ENCODE measurements around the gene BUB1B. TPM values are rescaled to one million over a fixed set of nuclear protein-coding genes. Genes with fewer than 3 reads are reported as not detected.

The BUB1B gene
- total RNA-seq, 2 experiments from 2014 or later: 1.4 to 2.4 TPM

- no peak within 1 kb of the TSS for H3K4me3 ChIP-seq (ENCODE audit: low read length)
- H3K4me1 Mint-ChIP-seq (ENCODE audit: low read depth): peaks cover 7% of the 10 kb centered on the region
- no peaks in the 10 kb centered on the region for H3K36me3 Mint-ChIP-seq (ENCODE audit: low read depth)
- H3K27ac ChIP-seq (ENCODE audit: low read depth in 1 of 2, low read length in 2 of 2): no peak within 1 kb of the TSS
- ChIA-PET CTCF (no interaction called here), POLR2A (interaction anchor here (0.6 kb wide), 1 partner anchor 200 kb away, joined by 3 read pairs; no protein-coding TSS in a partner anchor)
- H3K9me3 ChIP-seq (ENCODE audit: control insufficient read depth in 1 of 2, insufficient read depth in 1 of 2, low read length in 2 of 2): peaks cover 0 to 12% of the 10 kb centered on the region in 2 experiments
- H3K27ac Mint-ChIP-seq: no peak within 1 kb of the TSS
- H3K4me3 Mint-ChIP-seq: no peak within 1 kb of the TSS
- intact Hi-C loops (cut with DNase I, micrococcal nuclease): no loop called here
- peaks cover 15 to 23% of the 10 kb centered on the region in 2 experiments for H3K27me3 ChIP-seq (ENCODE audit: control insufficient read depth in 1 of 2, insufficient read depth in 2 of 2, low read length in 2 of 2)
- H3K4me1 ChIP-seq (ENCODE audit: insufficient read depth, low read length): peaks cover 10% of the 10 kb centered on the region
- no peaks in the 10 kb centered on the region for H3K9me3 Mint-ChIP-seq
- peaks cover 30% of the 10 kb centered on the region for H3K27me3 Mint-ChIP-seq
- TF ChIP-seq CTCF (IDR thresholded peaks at IDR 0.05): no peak
- peak in 3 of 14 experiments; percentile 15 to 40 (median 30) for DNase-seq
- no peaks in the 10 kb centered on the region for H3K36me3 ChIP-seq (ENCODE audit: insufficient read depth, low read length)
- ATAC-seq (ENCODE audit: poor library complexity): peak; percentile 41
These were observed 77.9 kb downstream of the BUB1B start, which contains the start of gene PAK6 for GRCh38 chr15:40238532-40239403. PAK6 (plus strand) TSS chr15:40239063; CDS start chr15:40264786, 25,723 bp downstream.

DNA sequence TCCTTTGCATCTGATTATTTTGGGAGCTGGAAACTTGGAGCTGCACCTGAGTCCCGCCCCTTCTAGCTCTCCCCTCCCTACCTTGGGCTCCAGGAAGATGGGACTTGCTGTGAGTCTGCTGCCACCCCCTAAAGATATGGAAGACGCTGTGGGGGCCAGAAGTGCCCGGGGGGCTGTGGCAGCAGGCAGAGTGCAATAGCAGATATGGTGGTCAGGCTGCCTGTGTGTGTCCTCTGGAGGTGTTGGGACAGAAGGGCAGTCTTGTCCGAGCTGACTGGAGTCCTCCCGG is 78.5 kb downstream of the BUB1B start:
- no peak overlapping the region for H3K27ac ChIP-seq (ENCODE audit: low read depth in 1 of 2, low read length in 2 of 2)
- peaks cover 0 to 12% of the 10 kb centered on the region in 2 experiments for H3K9me3 ChIP-seq (ENCODE audit: control insufficient read depth in 1 of 2, insufficient read depth in 1 of 2, low read length in 2 of 2)
- peaks cover 10% of the 10 kb centered on the region for H3K4me1 ChIP-seq (ENCODE audit: insufficient read depth, low read length)
- no peak for TF ChIP-seq CTCF (IDR thresholded peaks at IDR 0.05)
- POLR2A ChIA-PET: interaction anchor here (0.6 kb wide), 1 partner anchor 201 kb away, joined by 3 read pairs; no protein-coding TSS in a partner anchor
- intact Hi-C loops (cut with DNase I, micrococcal nuclease): no loop called here
- H3K27me3 ChIP-seq (ENCODE audit: control insufficient read depth in 1 of 2, insufficient read depth in 2 of 2, low read length in 2 of 2): peaks cover 15 to 23% of the 10 kb centered on the region in 2 experiments
- Mint-ChIP-seq H3K36me3 (ENCODE audit: low read depth) (no peaks in the 10 kb centered on the region), H3K4me1 (ENCODE audit: low read depth) (peaks cover 7% of the 10 kb centered on the region), H3K27ac (no peak overlapping the region), H3K27me3 (peaks cover 30% of the 10 kb centered on the region), H3K4me3 (no peak overlapping the region), H3K9me3 (no peaks in the 10 kb centered on the region)
- no peak overlapping the region for H3K4me3 ChIP-seq (ENCODE audit: low read length)
- DNase-seq: no peak
- peak; percentile 8 for ATAC-seq (ENCODE audit: poor library complexity)
- CTCF ChIA-PET: no interaction called here
- H3K36me3 ChIP-seq (ENCODE audit: insufficient read depth, low read length): no peaks in the 10 kb centered on the region

GRCh38 chr15:40239693-40240618 is 79.1 kb downstream of the BUB1B start:
- CTCF ChIA-PET: no interaction called here
- no peak for TF ChIP-seq CTCF (IDR thresholded peaks at IDR 0.05)
- ATAC-seq (ENCODE audit: poor library complexity): no peak
- no peaks in the 10 kb centered on the region for H3K36me3 ChIP-seq (ENCODE audit: insufficient read depth, low read length)
- Mint-ChIP-seq H3K4me1 (ENCODE audit: low read depth) (peaks cover 7% of the 10 kb centered on the region), H3K36me3 (ENCODE audit: low read depth) (no peaks in the 10 kb centered on the region), H3K27ac (no peak overlapping the region), H3K9me3 (no peaks in the 10 kb centered on the region), H3K27me3 (peaks cover 30% of the 10 kb centered on the region), H3K4me3 (no peak overlapping the region)
- intact Hi-C loops (cut with DNase I, micrococcal nuclease): no loop called here
- H3K4me3 ChIP-seq (ENCODE audit: low read length): no peak overlapping the region
- POLR2A ChIA-PET: interaction anchor here (0.6 kb wide), 1 partner anchor 201 kb away, joined by 3 read pairs; no protein-coding TSS in a partner anchor
- H3K9me3 ChIP-seq (ENCODE audit: control insufficient read depth in 1 of 2, insufficient read depth in 1 of 2, low read length in 2 of 2): peaks cover 0 to 12% of the 10 kb centered on the region in 2 experiments
- H3K4me1 ChIP-seq (ENCODE audit: insufficient read depth, low read length): peaks cover 10% of the 10 kb centered on the region
- DNase-seq: no peak
- H3K27ac ChIP-seq (ENCODE audit: low read depth in 1 of 2, low read length in 2 of 2): no peak overlapping the region
- peaks cover 15 to 23% of the 10 kb centered on the region in 2 experiments for H3K27me3 ChIP-seq (ENCODE audit: control insufficient read depth in 1 of 2, insufficient read depth in 2 of 2, low read length in 2 of 2)

Measured in CD4-positive, alpha-beta T cell (primary cell).